Measurements from ENCODE around the gene OR2D2.

The OR2D2 gene

DNA sequence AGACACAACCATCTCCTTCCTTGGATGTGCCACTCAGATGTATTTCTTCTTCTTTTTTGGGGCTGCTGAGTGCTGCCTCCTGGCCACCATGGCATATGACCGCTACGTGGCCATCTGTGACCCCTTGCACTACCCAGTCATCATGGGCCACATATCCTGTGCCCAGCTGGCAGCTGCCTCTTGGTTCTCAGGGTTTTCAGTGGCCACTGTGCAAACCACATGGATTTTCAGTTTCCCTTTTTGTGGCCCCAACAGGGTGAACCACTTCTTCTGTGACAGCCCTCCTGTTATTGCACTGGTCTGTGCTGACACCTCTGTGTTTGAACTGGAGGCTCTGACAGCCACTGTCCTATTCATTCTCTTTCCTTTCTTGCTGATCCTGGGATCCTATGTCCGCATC lies 15.4 kb downstream of the OR2D2 start:
- TF ChIP-seq, protein P1, sequence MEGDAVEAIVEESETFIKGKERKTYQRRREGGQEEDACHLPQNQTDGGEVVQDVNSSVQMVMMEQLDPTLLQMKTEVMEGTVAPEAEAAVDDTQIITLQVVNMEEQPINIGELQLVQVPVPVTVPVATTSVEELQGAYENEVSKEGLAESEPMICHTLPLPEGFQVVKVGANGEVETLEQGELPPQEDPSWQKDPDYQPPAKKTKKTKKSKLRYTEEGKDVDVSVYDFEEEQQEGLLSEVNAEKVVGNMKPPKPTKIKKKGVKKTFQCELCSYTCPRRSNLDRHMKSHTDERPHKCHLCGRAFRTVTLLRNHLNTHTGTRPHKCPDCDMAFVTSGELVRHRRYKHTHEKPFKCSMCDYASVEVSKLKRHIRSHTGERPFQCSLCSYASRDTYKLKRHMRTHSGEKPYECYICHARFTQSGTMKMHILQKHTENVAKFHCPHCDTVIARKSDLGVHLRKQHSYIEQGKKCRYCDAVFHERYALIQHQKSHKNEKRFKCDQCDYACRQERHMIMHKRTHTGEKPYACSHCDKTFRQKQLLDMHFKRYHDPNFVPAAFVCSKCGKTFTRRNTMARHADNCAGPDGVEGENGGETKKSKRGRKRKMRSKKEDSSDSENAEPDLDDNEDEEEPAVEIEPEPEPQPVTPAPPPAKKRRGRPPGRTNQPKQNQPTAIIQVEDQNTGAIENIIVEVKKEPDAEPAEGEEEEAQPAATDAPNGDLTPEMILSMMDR (IDR thresholded peaks at IDR 0.05; ENCODE audit: low read depth, low read length): no peak
- no peak for DNase-seq (ENCODE audit: extremely low read depth, low read depth)

DNA sequence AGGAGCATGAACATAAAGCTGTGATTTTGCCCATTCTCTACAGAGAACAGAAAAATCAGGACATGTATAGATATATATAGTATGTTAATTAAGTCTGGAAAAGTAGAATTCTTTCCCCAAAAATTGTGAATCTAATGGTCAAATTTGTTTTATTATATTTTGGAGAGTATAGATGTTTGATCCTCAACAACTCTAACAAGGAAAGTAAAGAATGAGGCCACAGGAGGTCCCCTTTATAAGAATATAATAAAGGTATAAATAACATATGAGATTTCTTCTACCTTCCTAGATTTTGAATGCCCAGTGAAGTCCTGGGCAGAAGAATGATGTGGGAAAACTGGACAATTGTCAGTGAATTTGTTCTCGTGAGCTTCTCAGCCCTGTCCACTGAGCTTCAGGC lies 16.0 kb downstream of the OR2D2 start, which contains the start of gene OR10A4:
Gene OR10A4, plus strand, starts transcription at position 301 of the 400 bp plus-strand sequence. Its CDS starts 23 bp downstream, at position 324.
- TF ChIP-seq, protein P1 (IDR thresholded peaks at IDR 0.05; ENCODE audit: low read depth, low read length): no peak
- DNase-seq (ENCODE audit: extremely low read depth, low read depth): no peak

DNA sequence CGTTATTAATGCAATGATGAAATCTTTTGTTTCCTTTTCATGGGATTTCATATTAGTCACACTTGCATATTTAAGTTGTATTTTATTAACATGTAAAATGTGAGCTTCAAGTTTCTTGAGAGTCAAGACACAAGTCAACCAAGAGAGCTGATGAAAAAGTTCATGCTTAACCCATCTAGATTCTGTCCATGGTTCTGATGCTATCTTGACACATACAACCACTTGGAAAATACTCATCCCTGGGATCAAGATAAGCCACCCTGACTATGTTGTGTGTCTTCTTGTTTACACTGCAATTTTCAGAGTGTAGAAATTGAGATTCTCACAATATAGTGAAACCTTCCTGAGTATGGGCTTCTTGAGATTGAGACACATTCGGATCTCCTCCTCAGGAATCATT lies 16.5 kb downstream of the OR2D2 start:
- TF ChIP-seq, protein P1 (IDR thresholded peaks at IDR 0.05; ENCODE audit: low read depth, low read length): no peak
- no peak for DNase-seq (ENCODE audit: extremely low read depth, low read depth)

DNA sequence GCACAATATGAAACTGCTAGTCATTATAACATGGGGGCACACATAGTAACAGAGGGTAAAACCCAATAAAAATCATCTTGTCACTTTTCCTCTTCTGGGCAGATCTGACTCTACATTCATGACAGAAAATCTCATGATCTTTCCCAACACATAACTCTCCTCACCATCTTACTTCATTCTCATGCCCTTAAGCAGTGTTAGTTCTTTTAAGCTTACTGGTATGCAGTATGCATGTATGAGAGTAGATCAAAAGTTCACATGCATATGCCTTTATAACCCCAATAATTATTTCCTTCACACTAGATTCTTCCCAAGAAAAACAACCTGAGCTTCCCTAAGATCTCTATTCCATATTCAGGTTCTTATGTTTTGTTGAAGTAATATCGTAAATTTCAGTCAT lies 21.0 kb downstream of the OR2D2 start:
- TF ChIP-seq, protein P1 (IDR thresholded peaks at IDR 0.05; ENCODE audit: low read depth, low read length): no peak
- DNase-seq (ENCODE audit: extremely low read depth, low read depth): no peak

DNA sequence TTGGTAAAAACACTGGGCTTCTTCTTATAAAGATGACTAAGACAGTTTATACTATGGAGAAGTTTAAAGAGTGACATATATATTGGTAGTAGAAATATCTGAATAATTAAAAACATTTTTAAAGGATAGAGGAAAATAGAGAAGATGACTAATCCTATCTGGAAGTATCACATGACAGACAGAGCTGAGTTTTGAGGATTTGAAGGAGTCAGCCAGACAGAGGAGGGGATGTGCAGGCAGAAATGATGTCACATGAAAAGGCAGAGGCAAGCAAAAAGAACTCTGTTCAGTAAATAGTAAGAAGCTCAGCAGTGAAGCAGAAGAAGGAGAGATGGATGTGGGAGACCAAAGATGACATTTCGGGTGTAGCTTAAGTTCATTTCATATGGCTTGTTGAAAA lies 27.9 kb downstream of the OR2D2 start:
- TF ChIP-seq, protein P1 (IDR thresholded peaks at IDR 0.05; ENCODE audit: low read depth, low read length): no peak
- no peak for DNase-seq (ENCODE audit: extremely low read depth, low read depth)

DNA sequence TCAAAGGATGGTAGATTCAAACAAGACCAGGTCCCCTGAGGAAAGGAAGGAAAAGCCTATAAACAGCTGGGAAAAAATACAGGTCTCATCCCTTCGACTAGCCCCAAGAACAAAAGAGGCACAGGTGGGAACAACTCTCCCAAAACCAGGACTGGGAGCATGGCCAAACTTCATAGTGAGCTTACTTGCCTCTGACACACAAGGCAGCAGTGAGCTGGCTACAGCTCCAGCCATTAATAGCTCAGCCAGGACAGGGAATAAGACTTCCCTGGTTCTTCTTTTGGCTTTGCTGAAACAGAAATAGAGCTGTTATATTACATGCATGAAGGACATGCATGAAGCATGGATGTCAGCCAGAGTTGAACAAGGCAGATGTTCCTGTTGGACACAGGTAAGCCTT lies 29.3 kb downstream of the OR2D2 start, which contains the start of gene OR10A2:
Gene OR10A2, plus strand, starts transcription at position 97 of the 400 bp plus-strand sequence. CDS start 6,698 bp downstream, outside the sequence.
- TF ChIP-seq, protein P1 (IDR thresholded peaks at IDR 0.05; ENCODE audit: low read depth, low read length): no peak
- no peak for DNase-seq (ENCODE audit: extremely low read depth, low read depth)

DNA sequence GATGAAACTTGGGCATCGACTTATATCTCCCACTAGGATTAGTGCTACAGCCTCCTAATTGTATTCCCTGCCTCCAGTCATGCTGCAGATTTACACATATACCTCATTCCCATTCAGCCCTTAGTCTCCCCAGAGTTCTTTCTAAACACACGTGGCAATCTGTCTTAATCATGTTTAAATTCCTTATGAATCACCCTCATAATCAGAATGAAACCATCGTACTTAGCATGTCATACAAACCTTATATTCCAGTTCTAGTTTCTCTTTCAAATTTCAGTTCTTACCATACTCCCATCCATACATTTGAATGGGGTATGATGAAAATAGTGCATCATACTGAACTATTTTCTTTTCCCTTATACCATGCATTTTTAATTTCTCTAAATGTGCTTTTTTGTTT lies 35.4 kb downstream of the OR2D2 start:
- TF ChIP-seq, protein P1 (IDR thresholded peaks at IDR 0.05; ENCODE audit: low read depth, low read length): no peak
- DNase-seq (ENCODE audit: extremely low read depth, low read depth): no peak

All from AG09319 (cell line).